ENCODE results near the gene ARHGEF16. TPM values are rescaled to one million over a fixed set of nuclear protein-coding genes. Genes with fewer than 3 reads are reported as not detected.

ARHGEF16 gene
- total RNA-seq, 1 experiment from 2014 or later: 17.2 TPM

- Mint-ChIP-seq H3K36me3 (no peaks in the 10 kb centered on the region), H3K27ac (no peak overlapping the region), H3K4me3 (no peak overlapping the region), H3K27me3 (ENCODE audit: low read depth) (0 out of 2 replicates have a peak, but pooled peaks cover 4% of the 10 kb centered on the region), H3K4me1 (no peaks in the 10 kb centered on the region), H3K9me3 (no peaks in the 10 kb centered on the region)
- TF ChIP-seq ZNF416 (CRISPR knock-in tag; IDR thresholded peaks at IDR 0.05) (no peak), ZNF219 (CRISPR knock-in tag; IDR thresholded peaks at IDR 0.05; ENCODE audit: borderline replicate concordance) (no peak), SMAD4 (CRISPR knock-in tag; IDR thresholded peaks at IDR 0.05) (no peak), TCF7 (CRISPR knock-in tag; IDR thresholded peaks at IDR 0.05; ENCODE audit: low read depth) (no peak), ZNF423 (CRISPR knock-in tag; IDR thresholded peaks at IDR 0.05) (no peak), OVOL2 (CRISPR knock-in tag; IDR thresholded peaks at IDR 0.05; ENCODE audit: borderline replicate concordance) (no peak), HMGA2 (CRISPR knock-in tag; IDR thresholded peaks at IDR 0.05) (no peak), FOXP4 (CRISPR knock-in tag; IDR thresholded peaks at IDR 0.05) (no peak), JAZF1 (CRISPR knock-in tag; IDR thresholded peaks at IDR 0.05) (no peak), CREB1 (CRISPR knock-in tag; IDR thresholded peaks at IDR 0.05) (no peak), FOXJ3 (CRISPR knock-in tag; IDR thresholded peaks at IDR 0.05; ENCODE audit: borderline replicate concordance) (no peak), ZNF671 (CRISPR knock-in tag; IDR thresholded peaks at IDR 0.05) (no peak)
- ATAC-seq (no peak), DNase-seq (ENCODE audit: low spot score) (no peak)
- ChIA-PET CTCF (interaction anchor here (0.6 to 3.0 kb wide), 4 partner anchors 19 to 410 kb away, joined by 3 to 22 read pairs (median 4); no protein-coding TSS in a partner anchor), POLR2A (interaction anchor here (1.0 kb wide), 1 partner anchor 410 kb away, joined by 3 read pairs; no protein-coding TSS in a partner anchor)
Measured at GRCh38 chr1:3422638-3423037, 31.8 kb upstream of the ARHGEF16 start.

GRCh38 chr1:3423245-3423829 is 31.1 kb upstream of the ARHGEF16 start:
- ATAC-seq (no peak), DNase-seq (ENCODE audit: low spot score) (no peak)
- H3K27me3 Mint-ChIP-seq (ENCODE audit: low read depth): 0 out of 2 replicates have a peak, but pooled peaks cover 4% of the 10 kb centered on the region
- no peak overlapping the region for H3K4me3 Mint-ChIP-seq
- ChIA-PET POLR2A (interaction anchor here (1.0 kb wide), 1 partner anchor 410 kb away, joined by 3 read pairs; no protein-coding TSS in a partner anchor), CTCF (interaction anchor here (0.6 to 3.0 kb wide), 7 partner anchors 20 to 876 kb away, joined by 3 to 22 read pairs (median 6); no protein-coding TSS in a partner anchor)
- H3K9me3 Mint-ChIP-seq: no peaks in the 10 kb centered on the region
- no peaks in the 10 kb centered on the region for H3K4me1 Mint-ChIP-seq
- TF ChIP-seq GABPB1 (CRISPR knock-in tag; IDR thresholded peaks at IDR 0.05) (peak; percentile 44; the same call in 1 of the 2 replicates), MYBL2 (CRISPR knock-in tag; IDR thresholded peaks at IDR 0.05) (no peak)
- no peaks in the 10 kb centered on the region for H3K36me3 Mint-ChIP-seq
- no peak overlapping the region for H3K27ac Mint-ChIP-seq

- CTCF ChIA-PET: interaction anchor here (0.6 to 3.0 kb wide), 63 partner anchors 12 to 876 kb away, joined by 3 to 22 read pairs (median 5); partner anchors contain the start of gene ACTRT2
- ATAC-seq (no peak), DNase-seq (ENCODE audit: low spot score) (no peak)
- Mint-ChIP-seq H3K27ac (0 out of 2 replicates have a peak overlapping the region, but pooled peaks have one; percentile 19), H3K4me1 (no peaks in the 10 kb centered on the region), H3K36me3 (no peaks in the 10 kb centered on the region), H3K27me3 (ENCODE audit: low read depth) (0 out of 2 replicates have a peak, but pooled peaks cover 4% of the 10 kb centered on the region), H3K9me3 (no peaks in the 10 kb centered on the region), H3K4me3 (no peak overlapping the region)
- POLR2A ChIA-PET: interaction anchor here (1.0 kb wide), 1 partner anchor 105 kb away, joined by 3 read pairs; no protein-coding TSS in a partner anchor
- TF ChIP-seq FOXP1 (CRISPR knock-in tag; IDR thresholded peaks at IDR 0.05; ENCODE audit: borderline replicate concordance) (0 out of 2 replicates have a peak, but pooled peaks have one; percentile 12), MAX (CRISPR knock-in tag; IDR thresholded peaks at IDR 0.05) (no peak)
Measured at GRCh38 chr1:3423896-3424611, 30.4 kb upstream of the ARHGEF16 start.

All from WTC11 (cell line).